H9 (cell line): Measurements from ENCODE around the gene RIOK2. TPM values are rescaled to one million over a fixed set of nuclear protein-coding genes. Genes with fewer than 3 reads are reported as not detected.

Experiments
- DNase-seq: peaks from one replicate; pipeline ENCODE4 v3.0.0-alpha.2; 2017
- H2AFZ ChIP-seq: one replicate; pipeline ENCODE4 v1.6.1; 2013; ENCODE audit warnings: mild to moderate bottlenecking, low read length, control low read depth, moderate library complexity
- H2AK5ac ChIP-seq: 2 replicates; pipeline ENCODE4 v1.6.1; 2013; ENCODE audit warnings: low read length, control low read depth, mixed read lengths; ENCODE audit not compliant: insufficient read length
- H2BK120ac ChIP-seq: one replicate; pipeline ENCODE4 v1.6.1; 2013; ENCODE audit warnings: low read depth, mild to moderate bottlenecking, low read length, control low read depth, inconsistent platforms; ENCODE audit not compliant: poor library complexity, severe bottlenecking
- H2BK12ac ChIP-seq: 2 replicates; pipeline ENCODE4 v1.6.1; 2013; ENCODE audit warnings: low read length, control low read depth, mixed read lengths, low read depth; ENCODE audit not compliant: insufficient read length
- H2BK15ac ChIP-seq: 2 replicates; pipeline ENCODE4 v1.6.1; 2013; ENCODE audit warnings: low read depth, low read length, control low read depth
- H2BK20ac ChIP-seq: one replicate; pipeline ENCODE4 v1.6.1; 2013; ENCODE audit warnings: low read depth, mild to moderate bottlenecking, low read length, control low read depth, inconsistent platforms; ENCODE audit not compliant: poor library complexity, severe bottlenecking
- H2BK5ac ChIP-seq: 2 replicates; pipeline ENCODE4 v1.6.1; 2013; ENCODE audit warnings: low read length, control low read depth, mixed read lengths; ENCODE audit not compliant: insufficient read length
- H3K14ac ChIP-seq: 2 replicates; pipeline ENCODE4 v1.6.1; 2013; ENCODE audit warnings: low read length, control low read depth; ENCODE audit not compliant: insufficient read depth
- H3K18ac ChIP-seq: 2 replicates; pipeline ENCODE4 v1.6.1; 2013; ENCODE audit warnings: low read depth, mild to moderate bottlenecking, mixed read lengths, low read length, control low read depth; ENCODE audit not compliant: insufficient read length
- H3K23ac ChIP-seq: 2 replicates; pipeline ENCODE4 v1.6.1; 2013; ENCODE audit warnings: low read length, control low read depth, mixed read lengths, low read depth; ENCODE audit not compliant: insufficient read length
- H3K23me2 ChIP-seq: 2 replicates; pipeline ENCODE4 v1.6.1; 2013; ENCODE audit warnings: low read depth, mild to moderate bottlenecking, mixed read lengths, low read length, control low read depth; ENCODE audit not compliant: insufficient read length, poor library complexity, severe bottlenecking
- H3K27ac ChIP-seq: 2 replicates; pipeline ENCODE4 v1.5.1; 2013; ENCODE audit warnings: low read length, control low read depth, mixed read lengths, low read depth; ENCODE audit not compliant: insufficient read length
- H3K27me3 ChIP-seq: 2 replicates; pipeline ENCODE4 v1.6.1; 2013; ENCODE audit warnings: low read length, control low read depth, inconsistent platforms; ENCODE audit not compliant: insufficient read depth
- H3K4ac ChIP-seq: 2 replicates; pipeline ENCODE4 v1.6.1; 2013; ENCODE audit warnings: low read depth, mild to moderate bottlenecking, control low read depth, inconsistent platforms, low read length, moderate library complexity
- H3K4me1 ChIP-seq: 2 replicates; pipeline ENCODE4 v1.6.1; 2013; ENCODE audit warnings: low read length, control low read depth, inconsistent platforms; ENCODE audit not compliant: insufficient read depth
- H3K4me2 ChIP-seq: 2 replicates; pipeline ENCODE4 v1.6.1; 2013; ENCODE audit warnings: low read length, control low read depth, mixed read lengths; ENCODE audit not compliant: insufficient read length, insufficient read depth
- H3K56ac ChIP-seq: 2 replicates; pipeline ENCODE4 v1.6.1; 2013; ENCODE audit warnings: low read depth, mild to moderate bottlenecking, mixed read lengths, low read length, control low read depth; ENCODE audit not compliant: insufficient read length
- H3K79me1 ChIP-seq: 2 replicates; pipeline ENCODE4 v1.6.1; 2013; ENCODE audit warnings: low read depth, mild to moderate bottlenecking, moderate library complexity, low read length, control low read depth, inconsistent platforms; ENCODE audit not compliant: insufficient read depth, poor library complexity, severe bottlenecking
- H3K79me2 ChIP-seq: 2 replicates; pipeline ENCODE4 v1.6.1; 2013; ENCODE audit warnings: low read length, control low read depth, inconsistent platforms; ENCODE audit not compliant: insufficient read depth
- H3K9ac ChIP-seq: 2 replicates; pipeline ENCODE4 v1.6.1; 2013; ENCODE audit warnings: low read length, control low read depth, mixed read lengths; ENCODE audit not compliant: insufficient read length; ENCODE audit errors: extremely low read depth
- H3K9me3 ChIP-seq: one replicate; pipeline ENCODE4 v1.6.1; 2013; ENCODE audit warnings: low read depth, low read length, inconsistent platforms; ENCODE audit not compliant: control insufficient read depth
- H3T11ph ChIP-seq: one replicate; pipeline ENCODE4 v1.6.1; 2013; ENCODE audit warnings: mild to moderate bottlenecking, low read length, control low read depth, inconsistent platforms
- H4K20me1 ChIP-seq: one replicate; pipeline ENCODE4 v1.6.1; 2013; ENCODE audit not compliant: control insufficient read depth, insufficient read length, insufficient read depth
- H4K5ac ChIP-seq: 2 replicates; pipeline ENCODE4 v1.6.1; 2013; ENCODE audit warnings: low read depth, mild to moderate bottlenecking, mixed read lengths, low read length, control low read depth; ENCODE audit not compliant: insufficient read length
- H4K8ac ChIP-seq: replicated peaks from 2 replicates; pipeline ENCODE4 v1.6.1; 2013; ENCODE audit warnings: low read length, control low read depth, mixed read lengths, low read depth; ENCODE audit not compliant: insufficient read length
- H4K91ac ChIP-seq: 2 replicates; pipeline ENCODE4 v1.6.1; 2013; ENCODE audit warnings: low read depth, mild to moderate bottlenecking, moderate library complexity, mixed read lengths, low read length, control low read depth; ENCODE audit not compliant: insufficient read length
- H3K27ac Mint-ChIP-seq, 3 experiments: 2 replicates in 2 of 3; 3 replicates in 1 of 3; pipeline ENCODE4 v1.8.0; 2020 to 2021; ENCODE audit warnings: mixed read lengths in 3 of 3, mild to moderate bottlenecking in 1 of 3, moderate library complexity in 1 of 3
- H3K27me3 Mint-ChIP-seq: 2 replicates; pipeline ENCODE4 v1.8.0; 2021; ENCODE audit warnings: low read depth, mild to moderate bottlenecking, moderate library complexity, mixed read lengths
- H3K36me3 Mint-ChIP-seq, 3 experiments: 2 replicates in 2 of 3; 3 replicates in 1 of 3; pipeline ENCODE4 v1.8.0; 2020 to 2021; ENCODE audit warnings: low read depth in 3 of 3, mixed read lengths in 3 of 3; ENCODE audit not compliant: insufficient read depth in 1 of 3
- H3K4me1 Mint-ChIP-seq, 2 experiments: 2 replicates each; pipeline ENCODE4 v1.8.0; 2020; ENCODE audit warnings: mixed read lengths in 2 of 2
- H3K4me3 Mint-ChIP-seq, 2 experiments: 2 replicates in 1 of 2; 3 replicates in 1 of 2; pipeline ENCODE4 v1.8.0; 2020 to 2021; ENCODE audit warnings: mild to moderate bottlenecking in 2 of 2, mixed read lengths in 2 of 2, moderate library complexity in 1 of 2
- H3K9me3 Mint-ChIP-seq, 2 experiments: 2 replicates in 1 of 2; 3 replicates in 1 of 2; pipeline ENCODE4 v1.8.0; 2020; ENCODE audit warnings: mild to moderate bottlenecking in 2 of 2, mixed read lengths in 2 of 2, moderate library complexity in 1 of 2
- CTCF ChIP-seq: fragments of 200-600 bp; sonication (generic); conservative IDR thresholded peaks from 3 replicates; pipeline ENCODE4 v1.8.0; 2021; ENCODE audit warnings: antibody characterized with exemption, mild to moderate bottlenecking
- total RNA-seq: library from RNA; stranded (reverse); gene quantifications from 2 replicates; pipeline ENCODE4 v1.2.1, GENCODE V29; 2021

RIOK2 gene
- total RNA-seq, 1 experiment from 2014 or later: 39.5 TPM

GRCh38 chr5:97164846-97165245, 18.2 kb downstream of the RIOK2 start:
- no peak overlapping the region for H3K4me2 ChIP-seq
- no peak overlapping the region for H3K9ac ChIP-seq
- no peak overlapping the region for H4K91ac ChIP-seq
- H3K23me2 ChIP-seq: no peaks in the 10 kb centered on the region
- Mint-ChIP-seq H3K27ac (no peak overlapping the region), H3K4me1 (no peaks in the 10 kb centered on the region), H3K4me3 (no peak overlapping the region), H3K27me3 (no peaks in the 10 kb centered on the region), H3K9me3 (no peaks in the 10 kb centered on the region), H3K36me3 (peaks cover 13 to 65% (median 29%) of the 10 kb centered on the region in 3 experiments; a peak in 6 of 7 replicates)
- no peak overlapping the region for H3K23ac ChIP-seq
- H2BK12ac ChIP-seq: no peak overlapping the region
- no peak overlapping the region for H2BK5ac ChIP-seq
- no peaks in the 10 kb centered on the region for H3K4me1 ChIP-seq
- no peak overlapping the region for H2BK20ac ChIP-seq
- no peaks in the 10 kb centered on the region for H3K27me3 ChIP-seq
- no peaks in the 10 kb centered on the region for H3K9me3 ChIP-seq
- H3K14ac ChIP-seq: no peak overlapping the region
- no peak overlapping the region for H3K56ac ChIP-seq
- H4K5ac ChIP-seq: no peak overlapping the region
- H3K4ac ChIP-seq: no peak overlapping the region
- H4K8ac ChIP-seq: no peak overlapping the region
- no peak overlapping the region for H3T11ph ChIP-seq
- no peak for TF ChIP-seq CTCF
- H3K27ac ChIP-seq: no peak overlapping the region
- H3K18ac ChIP-seq: no peak overlapping the region
- H2AK5ac ChIP-seq: no peak overlapping the region
- H2BK120ac ChIP-seq: no peak overlapping the region
- no peaks in the 10 kb centered on the region for H3K79me2 ChIP-seq
- H4K20me1 ChIP-seq: no peaks in the 10 kb centered on the region
- no peaks in the 10 kb centered on the region for H3K79me1 ChIP-seq
- DNase-seq: no peak
- H2AFZ ChIP-seq: no peak overlapping the region
- H2BK15ac ChIP-seq: no peak overlapping the region
